DLD1 (cell line): Measurements from ENCODE around the gene TLL1.

ENCODE experiments used
- in situ Hi-C: cut with HindIII; loops from 2 replicates; pipeline ENCODE4 v1.10.0; 2017; ENCODE audit warnings: low sequenced_read_pairs

TLL1 gene

DNA sequence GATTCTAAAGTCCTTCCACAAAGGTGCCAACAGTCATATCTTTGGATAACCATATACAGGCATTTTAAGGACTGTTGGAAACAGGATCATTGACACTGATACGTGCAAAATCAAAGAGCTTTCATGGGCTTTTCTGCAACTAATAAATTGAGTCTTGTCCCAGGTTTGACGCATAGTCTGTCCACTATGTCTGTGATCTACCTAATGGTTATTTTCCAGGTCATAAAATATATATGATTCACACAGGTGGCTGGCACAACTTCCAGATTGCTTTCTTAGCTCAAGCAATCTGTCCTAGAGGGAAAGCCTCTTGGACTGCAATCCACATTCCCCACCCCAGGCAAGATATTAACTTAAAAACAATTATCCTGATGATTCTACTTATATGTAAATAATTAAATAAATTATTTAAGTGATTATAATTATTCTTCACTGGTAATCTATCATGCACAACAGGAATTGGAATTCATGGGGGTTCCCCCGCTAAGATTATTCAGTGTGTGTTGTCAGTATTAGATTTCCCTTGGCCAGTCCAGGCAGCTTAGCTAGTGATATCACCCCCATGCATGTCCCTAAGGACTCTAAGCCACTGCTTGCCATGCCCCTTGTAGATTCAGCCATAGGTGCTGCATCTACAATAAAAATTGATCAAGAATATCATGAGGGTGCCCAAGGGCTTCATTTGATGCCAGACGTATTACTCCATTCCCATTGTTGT lies 97.8 kb downstream of the TLL1 start:
- in situ Hi-C loops, result no loop called here

DNA sequence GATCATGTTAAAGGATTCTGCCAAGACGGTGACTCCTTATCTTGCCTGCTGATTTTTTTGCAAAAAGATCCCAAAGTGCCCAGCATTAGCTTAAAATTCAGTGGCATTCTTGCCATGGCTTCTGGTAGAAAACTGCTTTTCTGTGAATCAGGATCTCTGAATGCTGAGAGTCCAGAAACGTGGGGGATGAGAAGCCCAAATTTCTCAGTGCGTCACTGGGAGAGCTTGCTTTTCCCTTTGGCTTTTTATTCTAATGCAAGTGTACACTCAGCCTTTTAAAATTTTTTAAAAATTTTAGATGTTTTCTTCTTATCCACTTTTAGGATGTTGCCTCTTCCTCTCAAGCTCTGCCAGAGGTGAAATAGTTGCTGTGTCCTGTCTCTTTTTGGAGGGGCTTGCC lies 98.4 kb downstream of the TLL1 start:
- in situ Hi-C loops, result no loop called here

DNA sequence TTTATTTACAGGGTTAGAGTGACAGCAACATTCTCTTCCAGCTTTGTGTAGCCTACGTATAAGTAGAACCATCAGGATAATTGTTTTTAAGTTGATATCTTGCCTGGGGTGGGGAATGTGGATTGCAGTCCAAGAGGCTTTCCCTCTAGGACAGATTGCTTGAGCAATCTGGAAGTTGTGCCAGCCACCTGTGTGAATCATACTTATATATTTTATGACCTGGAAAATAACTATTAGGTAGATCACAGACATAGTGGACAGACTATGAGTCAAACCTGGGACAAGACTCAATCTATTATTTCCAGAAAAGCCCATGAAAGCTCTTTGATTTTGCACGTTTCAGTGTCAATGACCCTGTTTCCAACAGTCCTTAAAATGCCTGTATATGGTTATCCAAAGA lies 98.9 kb downstream of the TLL1 start:
- in situ Hi-C loops, result no loop called here

DNA sequence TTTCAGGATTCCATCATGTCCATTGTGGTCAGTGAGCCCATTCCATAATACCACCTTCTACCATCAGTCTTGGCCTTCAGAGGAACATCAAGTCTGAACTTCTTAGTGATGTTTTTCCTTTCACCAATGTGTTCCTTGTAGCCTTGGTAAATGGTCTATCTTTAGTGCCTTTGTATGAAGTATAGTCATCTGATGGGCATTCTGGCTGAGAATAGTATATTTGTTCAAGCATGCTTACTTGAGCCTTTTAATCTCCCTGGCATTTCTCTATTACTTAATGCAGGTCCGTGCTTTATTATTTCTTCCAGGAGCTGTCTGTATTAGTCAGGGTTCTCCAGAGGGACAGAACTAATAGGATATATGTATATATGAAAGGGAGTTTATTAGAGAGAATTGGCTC lies 99.7 kb downstream of the TLL1 start:
- in situ Hi-C loops, result no loop called here

DNA sequence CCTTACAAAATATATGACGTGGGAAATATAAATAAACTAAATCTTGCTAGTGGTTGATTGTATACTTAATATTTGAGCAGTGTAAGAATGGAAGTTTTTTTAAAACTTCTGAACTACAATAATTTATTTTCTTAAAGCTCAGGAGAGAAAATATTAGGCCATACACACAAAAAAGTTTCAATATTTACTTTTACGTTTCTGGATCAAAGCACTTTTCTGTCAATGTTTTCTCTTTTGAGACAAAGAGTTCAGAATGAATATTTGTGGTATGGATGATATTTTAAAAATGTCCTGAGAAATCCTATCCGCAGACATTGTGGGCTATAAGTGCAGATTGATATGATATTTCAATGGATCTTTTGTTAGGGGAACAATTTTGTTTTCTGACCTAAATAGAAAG lies 109.9 kb downstream of the TLL1 start:
- in situ Hi-C loops, result no loop called here

DNA sequence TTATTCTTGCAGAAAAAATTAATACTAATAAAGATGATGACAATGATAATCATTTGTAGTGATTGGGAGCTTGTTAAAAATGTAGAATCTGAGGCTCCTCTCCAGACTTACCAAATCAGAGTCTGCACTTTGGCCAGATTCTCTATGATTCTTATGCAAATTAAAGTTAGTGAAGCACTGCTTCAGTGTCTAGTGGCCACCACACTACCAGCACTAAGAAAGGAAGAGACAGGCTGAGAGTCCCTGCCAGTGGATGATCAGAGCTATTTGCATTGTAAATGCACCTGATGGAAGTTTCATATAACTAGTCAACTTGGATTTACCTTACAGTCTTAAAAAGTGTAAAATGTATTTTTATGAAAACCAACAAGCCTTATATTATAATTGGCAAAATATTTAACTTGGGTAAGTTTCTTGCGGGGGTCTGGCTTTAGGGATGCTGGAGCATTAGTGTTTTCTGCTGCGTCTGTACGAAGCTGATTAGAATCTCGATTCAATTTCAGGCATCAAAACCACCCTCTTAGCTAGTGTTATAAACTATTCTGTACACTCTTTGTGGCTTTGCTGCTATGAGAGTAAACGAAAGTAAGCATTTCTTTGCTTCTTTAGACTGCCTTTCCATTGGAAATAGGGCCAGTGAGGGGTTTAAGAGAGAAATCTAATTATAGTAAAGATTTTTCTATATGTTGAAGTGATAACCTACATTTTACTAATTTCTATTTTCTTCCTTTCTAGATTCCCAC lies 114.1 kb downstream of the TLL1 start:
- in situ Hi-C loops, result no loop called here

DNA sequence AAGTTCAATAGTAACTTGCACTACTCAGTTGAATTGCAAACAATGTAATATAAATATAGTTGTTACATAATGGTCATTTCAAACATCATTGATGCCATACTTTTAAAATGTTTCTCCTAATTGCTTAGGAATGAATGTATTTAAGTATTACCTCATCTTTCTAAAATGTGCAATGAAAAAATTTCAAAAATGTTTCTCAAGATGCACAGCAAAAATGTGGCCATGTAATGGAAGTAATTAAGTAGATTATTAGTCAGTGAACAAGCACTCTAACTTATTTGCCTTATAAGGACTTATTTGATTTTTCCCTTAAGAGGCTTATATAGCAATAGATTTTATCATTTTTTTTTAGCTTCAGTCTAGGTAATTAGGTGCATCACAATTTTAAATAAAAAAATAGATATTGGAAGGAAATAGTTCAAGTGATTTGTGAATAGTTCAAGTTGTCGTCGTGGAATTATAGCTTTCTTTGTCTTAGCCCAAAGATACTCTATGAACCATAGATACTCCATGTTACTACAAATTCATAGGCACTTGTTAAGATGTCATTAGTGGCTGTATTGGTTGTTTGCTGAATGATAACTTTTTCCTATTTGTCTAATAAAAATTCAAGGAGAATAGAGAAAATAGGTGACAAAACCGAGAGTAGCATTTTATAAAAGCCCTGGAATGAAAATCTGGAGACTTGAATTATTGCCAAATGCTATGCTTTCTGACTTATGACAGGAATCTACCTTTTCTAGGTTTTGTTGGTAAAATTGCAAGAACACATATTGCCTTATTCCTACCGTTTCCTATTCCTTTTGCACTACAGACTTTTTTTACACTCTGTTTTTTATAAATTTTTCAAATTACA lies 118.5 kb downstream of the TLL1 start:
- in situ Hi-C loops, result no loop called here

DNA sequence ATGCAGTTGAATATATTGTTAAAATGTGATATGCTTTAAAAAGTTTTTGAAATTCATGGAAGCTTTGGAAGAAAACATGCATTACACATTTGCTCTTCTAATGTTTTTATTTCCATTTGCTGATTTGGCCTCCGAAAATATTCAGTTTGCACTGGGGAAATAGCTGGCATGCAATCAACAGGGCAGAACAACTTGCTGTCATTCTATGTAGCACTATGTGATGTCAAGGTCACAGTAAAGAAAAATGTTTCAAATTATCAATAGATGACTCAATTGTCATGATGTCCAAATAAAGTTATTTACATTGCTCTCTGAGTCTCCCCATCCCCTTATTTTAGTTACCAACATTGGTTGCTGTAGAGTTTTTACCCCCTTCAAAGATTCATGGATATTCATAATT lies 119.2 kb downstream of the TLL1 start:
- in situ Hi-C loops, result no loop called here

DNA sequence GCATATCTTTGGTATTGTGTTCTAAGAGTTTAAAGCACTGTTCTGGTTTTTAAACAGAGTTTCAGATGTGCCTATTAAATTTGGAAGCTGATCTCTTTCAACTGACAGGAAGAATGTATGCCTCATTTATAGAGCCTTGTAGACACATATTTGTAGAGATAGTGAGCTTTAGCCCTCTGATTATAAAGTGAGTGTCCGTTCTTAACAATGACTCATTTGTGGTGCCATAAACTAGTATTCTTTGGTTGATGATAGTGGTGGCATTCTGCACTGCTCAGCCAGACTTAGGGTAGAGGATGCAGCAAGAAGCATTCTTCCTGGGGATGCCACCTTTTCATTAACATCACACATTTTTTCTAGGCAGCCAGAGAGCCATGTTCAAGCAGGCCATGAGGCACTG lies 121.7 kb downstream of the TLL1 start:
- in situ Hi-C loops, result no loop called here

DNA sequence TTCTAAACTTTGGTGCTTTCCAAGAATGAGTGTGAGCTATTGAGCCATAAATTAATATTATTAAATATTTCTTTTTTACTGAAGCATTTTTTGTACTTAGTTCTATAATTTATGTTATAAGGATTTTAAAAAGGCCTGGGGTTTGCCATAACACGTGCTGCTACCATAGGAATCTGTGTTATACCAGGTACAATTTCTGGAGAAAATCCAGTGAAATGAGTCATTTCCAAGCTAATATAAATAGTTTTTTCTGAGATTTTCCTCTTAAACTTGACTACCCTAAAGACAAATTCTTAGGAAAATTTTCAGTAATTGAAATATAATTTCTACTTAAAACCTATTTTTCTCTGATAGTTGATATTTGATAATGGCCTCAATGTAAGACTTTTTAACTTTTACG lies 130.8 kb downstream of the TLL1 start:
- in situ Hi-C loops, result no loop called here

DNA sequence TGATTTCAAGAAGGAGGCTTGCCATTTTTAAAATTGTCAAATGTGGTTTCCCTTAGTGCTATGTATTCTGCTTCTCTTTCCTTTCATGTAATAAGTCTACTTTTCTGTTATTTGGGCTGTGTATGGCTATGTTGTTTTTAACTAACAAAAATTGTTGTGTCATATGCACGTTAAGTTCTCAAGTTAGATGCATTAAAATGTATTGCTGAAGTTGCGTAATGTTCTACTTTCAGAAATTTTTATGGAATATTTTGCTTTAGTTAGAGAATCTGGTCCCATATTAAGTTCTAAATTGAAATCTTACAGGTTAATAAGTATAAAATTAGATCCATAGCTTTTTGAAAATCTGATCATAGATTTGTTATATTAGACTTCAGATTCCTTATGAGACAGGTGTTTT lies 133.2 kb downstream of the TLL1 start:
- in situ Hi-C loops, result no loop called here

DNA sequence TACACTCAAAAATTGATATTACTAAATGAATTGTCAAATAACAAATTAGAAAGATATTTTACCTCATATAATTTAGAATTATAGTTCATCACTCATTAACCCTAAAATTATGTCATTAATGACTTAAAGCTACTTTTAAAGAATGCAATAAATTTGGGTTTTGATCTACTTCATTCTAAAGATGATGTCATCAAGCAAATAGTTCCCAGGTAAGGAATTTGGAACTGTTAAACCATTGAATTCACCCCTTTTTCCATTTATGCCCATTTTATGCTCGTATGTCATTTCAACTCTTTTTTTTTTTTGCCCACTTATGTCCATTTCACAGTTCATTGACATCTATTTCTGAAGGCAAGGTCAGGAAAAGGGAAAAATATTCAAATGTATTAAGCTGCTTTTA lies 135.5 kb downstream of the TLL1 start:
- in situ Hi-C loops, result no loop called here

DNA sequence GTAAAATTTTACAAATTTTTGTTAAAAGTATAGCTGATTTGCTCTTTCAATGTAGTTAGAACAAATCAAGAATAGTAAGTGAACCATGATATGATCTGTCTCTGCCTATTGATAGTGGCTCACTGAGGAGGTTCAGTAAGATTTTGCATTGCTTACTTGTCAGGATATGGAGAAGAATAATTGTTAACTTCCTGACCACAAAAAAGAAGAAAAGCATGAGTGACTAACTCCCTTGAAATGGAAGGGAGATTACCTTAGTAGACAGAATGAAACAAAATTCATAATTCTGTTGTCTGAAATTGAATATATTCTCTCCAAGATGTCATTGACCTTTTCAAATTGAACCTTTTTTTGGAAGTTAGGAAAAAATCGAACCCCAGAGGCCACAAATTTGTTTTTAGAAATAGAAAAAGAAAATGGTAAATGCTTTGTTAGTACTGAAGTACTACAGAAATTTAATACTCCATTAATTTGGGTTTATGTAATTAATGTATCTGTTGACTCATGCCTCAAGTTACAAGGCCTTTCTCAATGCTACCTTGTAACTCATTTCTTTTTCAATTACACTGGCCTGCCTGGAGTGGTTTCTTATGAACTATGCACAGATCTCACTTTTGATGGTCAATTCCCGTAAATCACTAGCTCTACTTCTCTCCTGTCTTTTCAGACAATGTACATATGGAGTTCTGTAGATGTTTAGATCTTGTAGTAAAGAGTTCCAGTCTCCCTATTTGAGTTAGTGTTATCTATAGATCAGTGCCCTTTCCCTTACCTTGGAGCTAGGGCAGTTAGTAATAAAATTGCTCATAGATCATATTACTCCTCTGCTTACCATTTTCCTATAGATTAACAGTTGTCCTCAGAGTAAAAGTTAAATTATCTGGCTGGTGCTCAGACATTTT lies 139.3 kb downstream of the TLL1 start:
- in situ Hi-C loops, result no loop called here

DNA sequence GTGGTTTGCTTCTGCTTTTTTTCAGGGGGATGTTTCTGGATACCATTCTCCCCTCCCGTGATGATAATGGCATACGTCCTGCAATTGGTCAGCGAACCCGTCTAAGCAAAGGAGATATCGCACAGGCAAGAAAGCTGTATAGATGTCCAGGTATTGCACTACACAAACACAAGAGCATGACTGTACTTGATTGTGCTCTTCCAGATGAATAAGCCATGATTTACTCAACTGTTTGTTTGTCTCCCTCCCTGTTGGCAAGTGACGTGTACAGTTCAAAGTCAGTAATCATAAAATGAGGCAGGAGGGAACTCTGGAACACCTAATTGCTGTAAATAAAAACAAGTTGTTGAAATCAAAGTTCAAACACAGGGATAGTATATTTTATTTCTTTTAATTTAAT lies 141.4 kb downstream of the TLL1 start:
- in situ Hi-C loops, result no loop called here

DNA sequence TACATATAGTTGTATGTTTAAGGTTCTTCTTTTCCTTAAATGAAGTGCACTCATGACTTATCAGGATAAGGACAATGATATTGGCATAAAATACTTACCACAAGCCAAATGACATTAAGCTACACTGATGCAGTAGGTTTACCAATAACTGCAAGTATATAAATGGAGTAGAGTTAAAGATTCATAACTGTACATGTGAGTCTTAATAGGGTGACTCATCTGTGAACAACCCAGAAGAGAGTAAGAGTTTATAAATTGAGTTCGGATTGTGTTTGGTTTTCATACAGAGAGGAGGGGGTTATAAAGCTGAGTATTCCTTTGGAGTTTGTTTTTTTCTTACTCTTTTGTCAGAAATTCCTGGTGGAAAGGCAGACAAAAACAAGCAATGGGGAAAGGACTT lies 144.8 kb downstream of the TLL1 start:
- in situ Hi-C loops, result no loop called here

DNA sequence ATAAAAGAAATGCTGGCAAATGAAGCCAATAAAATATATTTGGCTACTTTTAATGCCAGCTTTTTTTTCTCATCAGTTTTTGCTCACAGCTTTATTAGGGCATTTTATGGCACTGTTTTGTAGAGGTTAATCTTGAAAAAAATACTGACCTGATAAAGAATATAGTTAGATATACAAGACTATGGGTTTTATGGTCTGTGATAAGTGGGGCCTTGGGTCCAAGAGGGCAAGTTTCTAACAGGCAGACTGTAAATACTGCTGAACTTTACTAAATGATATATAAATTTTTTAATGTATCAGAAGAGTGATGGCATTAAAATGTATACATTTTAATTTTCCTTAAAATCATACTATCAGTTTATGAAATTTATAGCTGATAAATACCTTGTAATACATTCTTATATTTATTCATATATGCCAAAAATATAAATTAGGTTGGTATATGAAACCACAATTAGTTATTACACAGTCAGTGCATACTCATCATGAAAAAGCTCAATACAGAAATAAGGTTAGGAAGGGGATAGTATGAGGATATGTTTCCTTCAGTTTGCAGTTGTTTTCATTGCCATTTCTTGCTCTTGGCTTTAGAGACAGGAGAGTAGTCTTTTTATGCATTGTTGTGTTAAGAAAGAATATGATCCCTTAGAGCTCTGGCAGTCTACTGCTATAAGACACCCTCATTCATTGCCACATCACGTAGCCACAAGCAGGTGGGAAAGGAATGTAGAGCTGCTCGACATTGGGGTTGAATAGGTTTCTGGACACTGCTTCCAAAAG lies 146.6 kb downstream of the TLL1 start:
- in situ Hi-C loops, result no loop called here

DNA sequence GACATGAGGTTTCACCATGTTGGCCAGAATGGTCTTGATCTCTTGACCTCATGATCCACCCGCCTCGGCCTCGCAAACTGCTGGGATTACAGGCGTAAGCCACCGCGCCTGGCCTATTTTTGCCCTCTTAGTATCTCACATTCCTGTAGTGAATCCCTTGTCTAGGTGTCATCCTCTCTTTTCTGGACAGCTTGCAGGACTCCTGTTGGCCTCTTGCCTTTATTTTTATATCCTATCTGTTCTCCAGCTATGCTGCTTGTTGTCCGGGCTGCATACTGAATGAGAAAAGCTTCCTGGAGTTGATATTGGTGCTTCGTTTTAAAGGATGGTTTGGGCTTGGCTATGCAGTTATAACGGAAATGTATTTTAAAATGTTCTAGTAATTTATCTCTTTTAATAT lies 148.6 kb downstream of the TLL1 start:
- in situ Hi-C loops, result no loop called here

DNA sequence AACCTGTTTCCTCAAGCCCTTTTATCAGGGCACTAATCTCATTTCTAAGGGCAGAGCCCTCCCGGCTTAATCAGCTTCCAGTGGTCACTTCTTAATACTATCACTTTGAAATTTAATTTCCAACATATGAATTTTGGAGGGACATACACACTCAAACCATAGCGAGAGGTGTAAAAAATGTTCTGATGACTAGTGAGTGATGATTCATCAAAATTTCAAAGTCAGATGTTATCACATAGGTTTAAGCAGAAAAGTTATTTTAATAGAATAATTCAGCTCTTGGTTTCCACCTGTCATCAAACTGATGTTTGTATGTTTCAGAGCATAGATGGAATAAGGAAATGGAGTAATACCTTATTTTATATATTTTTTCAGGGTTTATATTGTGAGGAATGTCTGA lies 161.9 kb downstream of the TLL1 start:
- in situ Hi-C loops, result no loop called here

DNA sequence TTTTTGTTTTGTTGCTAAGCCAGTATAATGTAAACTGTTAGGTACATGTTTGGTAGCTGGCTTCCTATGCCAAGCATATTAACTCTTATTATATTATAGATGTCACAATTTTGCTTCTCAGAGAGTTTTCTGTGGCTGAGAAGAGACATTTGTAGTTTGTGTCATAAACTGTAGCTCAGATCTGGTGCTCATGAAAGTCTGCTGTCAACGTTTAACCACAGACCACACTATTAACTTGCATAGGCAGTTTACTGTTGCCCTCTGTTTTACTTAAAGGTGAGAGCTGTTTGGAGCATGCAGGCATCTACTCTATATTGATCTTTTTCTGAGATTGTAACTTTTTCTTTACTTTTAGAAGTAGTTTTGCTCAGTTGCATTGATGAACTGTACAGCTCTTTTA lies 166.8 kb downstream of the TLL1 start:
- in situ Hi-C loops, result no loop called here

DNA sequence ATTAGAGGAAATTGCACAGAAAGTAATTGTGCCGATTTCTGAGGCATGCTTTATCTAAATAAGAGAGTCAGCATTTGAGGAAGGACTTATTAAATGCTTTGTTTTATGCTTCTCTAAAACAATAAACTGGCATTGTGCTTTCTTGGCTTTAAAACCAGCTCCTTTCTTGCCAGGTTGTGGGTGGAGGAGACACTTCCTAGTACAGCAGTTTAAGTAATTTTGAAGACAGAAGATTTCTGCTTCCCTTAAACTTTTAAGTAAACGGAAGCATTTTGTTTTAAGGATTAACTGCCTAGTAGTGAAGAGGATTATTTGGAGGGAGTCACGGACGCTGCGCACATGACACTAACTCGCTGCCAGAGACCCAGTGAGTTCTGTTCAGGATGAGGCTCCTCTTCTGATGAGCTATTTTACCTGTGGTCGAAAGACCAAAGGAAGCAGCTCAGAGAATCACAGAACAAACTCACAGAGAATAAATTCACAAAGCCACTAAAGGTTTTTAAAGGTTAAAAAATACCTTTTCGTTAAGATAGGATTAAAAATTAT lies 169.5 kb downstream of the TLL1 start:
- in situ Hi-C loops, result no loop called here
